ENCODE results near the gene TECPR2.
A peak's percentile ranks its signal among the peaks of the same experiment; 100 is the strongest.
"Not testable (repeated sequence)": the region's sequence is repeated elsewhere in the genome, so short reads cannot be mapped to it uniquely, and the experiment has no call there.

The TECPR2 gene

GRCh38 chr14:102321456-102322422, 41.0 kb upstream of the TECPR2 start:
- no peak for TF ChIP-seq CTCF (IDR thresholded peaks at IDR 0.05; ENCODE audit: insufficient read depth, missing control alignments)
- no peak for FAIRE-seq
- no peak for DNase-seq (ENCODE audit: insufficient read length, low spot score)

DNA sequence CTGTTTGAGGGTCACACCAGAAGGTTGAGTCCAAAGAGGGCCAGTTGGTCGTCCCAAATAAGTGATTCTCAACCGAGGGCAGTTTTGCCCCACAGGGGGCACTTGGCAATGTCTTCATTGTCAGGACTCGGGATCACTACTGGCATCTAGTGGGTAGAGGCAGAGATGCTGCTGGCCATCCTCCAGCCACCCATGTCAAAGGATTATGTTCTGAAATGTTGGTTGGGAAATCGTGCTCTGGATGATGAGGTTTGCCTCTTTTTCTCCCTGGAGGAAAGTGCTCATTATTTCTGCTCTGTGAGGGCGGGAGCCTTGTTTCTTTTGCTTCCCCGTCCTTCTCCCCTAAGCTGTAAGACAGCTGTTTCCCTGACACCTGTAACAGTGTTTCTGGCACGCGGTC, 39.6 kb upstream of the TECPR2 start:
- FAIRE-seq (no peak), DNase-seq (ENCODE audit: insufficient read length, low spot score) (no peak)
- peak; percentile 64 for TF ChIP-seq CTCF (IDR thresholded peaks at IDR 0.05; ENCODE audit: insufficient read depth, missing control alignments)

DNA sequence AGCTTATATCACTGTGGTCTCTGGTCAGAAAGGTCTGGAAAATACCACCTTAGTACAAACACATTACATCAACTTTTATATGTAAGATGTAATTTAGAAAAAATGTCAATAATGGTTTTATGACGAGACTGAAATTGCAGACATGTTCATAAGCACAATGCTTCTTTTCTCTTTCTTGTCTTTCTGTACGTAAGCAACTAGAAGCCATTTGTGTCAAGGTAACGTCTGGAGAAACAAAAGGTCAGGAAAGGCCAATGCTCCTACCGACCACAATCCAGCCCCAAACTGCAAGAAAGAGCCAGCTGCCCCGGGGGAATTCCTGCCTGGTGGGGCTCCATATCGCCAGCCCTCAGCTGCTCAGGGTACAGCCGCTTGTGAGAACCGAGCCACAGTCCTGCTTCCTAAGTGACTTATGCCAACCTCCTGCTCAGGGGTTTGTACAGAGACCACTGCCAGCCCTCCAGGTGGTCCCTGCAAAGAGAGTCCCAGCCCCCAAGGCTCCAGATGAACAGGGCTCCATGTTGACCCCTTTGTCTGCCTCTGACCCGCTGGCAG, 36.9 kb upstream of the TECPR2 start:
- DNase-seq (ENCODE audit: insufficient read length, low spot score) (no peak), FAIRE-seq (no peak)
- TF ChIP-seq CTCF (IDR thresholded peaks at IDR 0.05; ENCODE audit: insufficient read depth, missing control alignments) = no peak

- FAIRE-seq = no peak
- TF ChIP-seq CTCF (IDR thresholded peaks at IDR 0.05; ENCODE audit: insufficient read depth, missing control alignments) = no peak
- no peak for DNase-seq (ENCODE audit: insufficient read length, low spot score)
Observed at GRCh38 chr14:102326583-102326982, 36.2 kb upstream of the TECPR2 start.

GRCh38 chr14:102329381-102329780, 33.4 kb upstream of the TECPR2 start:
- DNase-seq (ENCODE audit: insufficient read length, low spot score); FAIRE-seq: not testable (repeated sequence)

DNA sequence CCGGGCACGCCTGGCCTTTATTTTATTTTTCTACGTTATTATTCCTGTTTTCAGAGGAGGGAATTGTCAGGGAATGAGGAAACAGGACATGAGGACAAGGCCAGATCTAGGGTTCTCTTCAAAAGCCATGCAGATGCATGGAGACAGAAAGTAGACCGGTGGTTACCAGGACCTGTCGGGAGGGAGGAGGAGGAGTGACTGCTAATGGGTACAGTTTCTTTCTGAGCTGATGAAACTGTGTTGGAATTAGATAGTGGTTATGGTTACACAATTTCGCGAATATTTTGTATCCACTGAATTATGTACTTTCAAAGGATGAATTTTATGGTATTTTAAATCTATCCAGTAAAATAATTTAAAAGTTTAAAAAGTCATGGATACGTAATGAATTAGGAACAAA, 31.9 kb upstream of the TECPR2 start:
- FAIRE-seq (no peak), DNase-seq (ENCODE audit: insufficient read length, low spot score) (no peak)
- TF ChIP-seq CTCF (IDR thresholded peaks at IDR 0.05; ENCODE audit: insufficient read depth, missing control alignments) = no peak

DNA sequence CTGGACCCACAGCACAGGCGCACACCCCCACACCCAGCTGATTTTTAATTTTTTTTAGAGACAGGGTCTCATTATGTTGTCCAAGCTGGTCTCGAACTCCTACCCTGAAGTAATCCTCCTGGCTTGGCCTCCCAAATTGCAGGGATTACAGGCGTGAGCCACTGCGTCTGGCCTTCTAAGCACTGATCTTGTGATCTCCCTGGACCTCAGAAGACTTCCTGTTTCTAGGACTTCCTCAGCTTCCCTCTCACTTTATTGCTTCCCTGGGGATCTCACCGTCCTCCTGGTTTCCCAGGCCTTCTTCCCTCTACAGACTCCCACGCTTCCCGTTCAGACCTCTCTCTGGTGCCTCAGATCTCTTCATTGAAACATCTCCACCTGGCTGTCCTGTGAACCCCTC, 29.4 kb upstream of the TECPR2 start:
- no peak for TF ChIP-seq CTCF (IDR thresholded peaks at IDR 0.05; ENCODE audit: insufficient read depth, missing control alignments)
- no peak for FAIRE-seq
- no peak for DNase-seq (ENCODE audit: insufficient read length, low spot score)

Data from D721Med (cell line).